ENCODE data around the gene ACP7.

- TF ChIP-seq POLR2AphosphoS5 (IDR thresholded peaks at IDR 0.05) (no peak), EP300 (IDR thresholded peaks at IDR 0.05) (no peak)
- TF ChIP-seq, protein P1, sequence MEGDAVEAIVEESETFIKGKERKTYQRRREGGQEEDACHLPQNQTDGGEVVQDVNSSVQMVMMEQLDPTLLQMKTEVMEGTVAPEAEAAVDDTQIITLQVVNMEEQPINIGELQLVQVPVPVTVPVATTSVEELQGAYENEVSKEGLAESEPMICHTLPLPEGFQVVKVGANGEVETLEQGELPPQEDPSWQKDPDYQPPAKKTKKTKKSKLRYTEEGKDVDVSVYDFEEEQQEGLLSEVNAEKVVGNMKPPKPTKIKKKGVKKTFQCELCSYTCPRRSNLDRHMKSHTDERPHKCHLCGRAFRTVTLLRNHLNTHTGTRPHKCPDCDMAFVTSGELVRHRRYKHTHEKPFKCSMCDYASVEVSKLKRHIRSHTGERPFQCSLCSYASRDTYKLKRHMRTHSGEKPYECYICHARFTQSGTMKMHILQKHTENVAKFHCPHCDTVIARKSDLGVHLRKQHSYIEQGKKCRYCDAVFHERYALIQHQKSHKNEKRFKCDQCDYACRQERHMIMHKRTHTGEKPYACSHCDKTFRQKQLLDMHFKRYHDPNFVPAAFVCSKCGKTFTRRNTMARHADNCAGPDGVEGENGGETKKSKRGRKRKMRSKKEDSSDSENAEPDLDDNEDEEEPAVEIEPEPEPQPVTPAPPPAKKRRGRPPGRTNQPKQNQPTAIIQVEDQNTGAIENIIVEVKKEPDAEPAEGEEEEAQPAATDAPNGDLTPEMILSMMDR (IDR thresholded peaks at IDR 0.05): no peak
These were observed 19.0 kb downstream of the ACP7 start for GRCh38 chr19:39103151-39103550.
